HepG2 (cell line): ENCODE data around the gene ZMYND10. TPM values are rescaled to one million over a fixed set of nuclear protein-coding genes. Genes with fewer than 3 reads are reported as not detected.

Experiments used
- ATF2 ChIP-seq: sonication (generic); formaldehyde crosslinking; IDR thresholded peaks from 2 replicates; pipeline ENCODE4 v1.4.0; 2020; ENCODE audit warnings: missing genetic modification reagents
- HMGXB3 ChIP-seq: sonication (generic); formaldehyde crosslinking; IDR thresholded peaks from 2 replicates; pipeline ENCODE4 v1.4.0; 2020; ENCODE audit warnings: missing genetic modification reagents, borderline replicate concordance
- MTF2 ChIP-seq: sonication (generic); formaldehyde crosslinking; IDR thresholded peaks from 2 replicates; pipeline ENCODE4 v1.5.0; 2020; ENCODE audit warnings: missing genetic modification reagents, borderline replicate concordance
- NFIC ChIP-seq: IDR thresholded peaks from 2 replicates; pipeline ENCODE4 v1.6.1; 2012; ENCODE audit warnings: mild to moderate bottlenecking, low read length, inconsistent platforms
- PRDM4 ChIP-seq: sonication (generic); formaldehyde crosslinking; IDR thresholded peaks from 2 replicates; pipeline ENCODE4 v1.9.0; 2021; ENCODE audit warnings: missing genetic modification reagents, borderline replicate concordance
- TBL1XR1 ChIP-seq: fragments of 150-350 bp; IDR thresholded peaks from 2 replicates; pipeline ENCODE4 v1.6.1; 2014; ENCODE audit warnings: borderline replicate concordance, low read length; ENCODE audit not compliant: partially characterized antibody
- TFDP1 ChIP-seq: IDR thresholded peaks from 2 replicates; pipeline ENCODE4 v1.6.1; 2016; ENCODE audit warnings: missing compliant biosample characterization, missing genetic modification reagents, borderline replicate concordance
- THAP7 ChIP-seq: sonication (generic); formaldehyde crosslinking; IDR thresholded peaks from 2 replicates; pipeline ENCODE4 v1.8.1; 2023; ENCODE audit warnings: mild to moderate bottlenecking, missing genetic modification reagents
- ZNF263 ChIP-seq: sonication (generic); formaldehyde crosslinking; IDR thresholded peaks from 2 replicates; pipeline ENCODE4 v1.4.0; 2020; ENCODE audit warnings: missing genetic modification reagents
- ZNF597 ChIP-seq: sonication (generic); formaldehyde crosslinking; IDR thresholded peaks from 2 replicates; pipeline ENCODE4 v1.5.0; 2020; ENCODE audit warnings: missing genetic modification reagents
- ZNF747 ChIP-seq: sonication (generic); formaldehyde crosslinking; IDR thresholded peaks from 2 replicates; pipeline ENCODE4 v1.8.1; 2023; ENCODE audit warnings: missing genetic modification reagents, mild to moderate bottlenecking, borderline replicate concordance
- ZNF841 ChIP-seq: sonication (generic); formaldehyde crosslinking; IDR thresholded peaks from 2 replicates; pipeline ENCODE4 v1.8.1; 2023; ENCODE audit warnings: missing genetic modification reagents, borderline replicate concordance
- polyA plus RNA-seq, 8 experiments: library from polyadenylated mRNA; depleted of rRNA in 3 of 8; stranded (reverse) in 7 of 8; unstranded in 1 of 8; fragments of >200 nt; fragmentation: Illumina TruSeq in 4 of 8; extraction: Trizol in 4 of 8; gene quantifications; 2 replicates each; pipeline versions ENCODE4 v1.2.1 to v1.2.3, GENCODE V29; 2011 to 2016; ENCODE audit warnings: low read depth in 4 of 8, missing spikeins in 1 of 8, mixed read lengths in 1 of 8; ENCODE audit not compliant: insufficient read depth in 1 of 8
- total RNA-seq, 5 experiments: library from RNA; depleted of rRNA; stranded (reverse); fragments of >200 nt; fragmentation: Illumina TruSeq; extraction: Trizol; gene quantifications; 2 replicates each; pipeline ENCODE4 v1.2.3, GENCODE V29; 2016; ENCODE audit warnings: low read depth in 1 of 5

The ZMYND10 gene
- total and polyA plus RNA-seq, 2 of the 13 experiments (the other 11 are each of a cell fraction or from before 2014, with no cell fraction given) = 0.60 to 0.74 TPM

- no peak for TF ChIP-seq HMGXB3 (CRISPR knock-in tag)
- TF ChIP-seq THAP7 (CRISPR knock-in tag) = no peak
- no peak for TF ChIP-seq NFIC
- no peak for TF ChIP-seq ZNF597 (CRISPR knock-in tag)
- TF ChIP-seq ATF2 (CRISPR knock-in tag) = no peak
- no peak; the same call in 1 of the 2 replicates for TF ChIP-seq ZNF747 (CRISPR knock-in tag)
- no peak for TF ChIP-seq ZNF263 (CRISPR knock-in tag)
- TF ChIP-seq TBL1XR1 = no peak
- TF ChIP-seq TFDP1 (CRISPR knock-in tag) = no peak
- TF ChIP-seq ZNF841 (CRISPR knock-in tag) = no peak
- no peak for TF ChIP-seq PRDM4 (CRISPR knock-in tag)
- no peak for TF ChIP-seq MTF2
Observed at GRCh38 chr3:50302095-50303012, 43.2 kb downstream of the ZMYND10 start (continued).
